MM.1S (cell line): ENCODE results near the gene LCLAT1.

ENCODE experiments used
- EZH2phosphoT487 ChIP-seq: fragments of 300-600 bp; sonication (generic); IDR thresholded peaks from 2 replicates; pipeline ENCODE4 v1.6.1; 2018; ENCODE audit warnings: antibody characterized with exemption, low read length
- TF ChIP-seq, protein P1 (sequence below): fragments of 300-600 bp; sonication (generic); IDR thresholded peaks from 2 replicates; pipeline ENCODE4 v1.5.1; 2016; ENCODE audit warnings: antibody characterized with exemption, low read length, mixed read lengths

GRCh38 chr2:30484145-30484544, 37.1 kb downstream of the LCLAT1 start:
- TF ChIP-seq EZH2phosphoT487 = no peak
- TF ChIP-seq, protein P1, sequence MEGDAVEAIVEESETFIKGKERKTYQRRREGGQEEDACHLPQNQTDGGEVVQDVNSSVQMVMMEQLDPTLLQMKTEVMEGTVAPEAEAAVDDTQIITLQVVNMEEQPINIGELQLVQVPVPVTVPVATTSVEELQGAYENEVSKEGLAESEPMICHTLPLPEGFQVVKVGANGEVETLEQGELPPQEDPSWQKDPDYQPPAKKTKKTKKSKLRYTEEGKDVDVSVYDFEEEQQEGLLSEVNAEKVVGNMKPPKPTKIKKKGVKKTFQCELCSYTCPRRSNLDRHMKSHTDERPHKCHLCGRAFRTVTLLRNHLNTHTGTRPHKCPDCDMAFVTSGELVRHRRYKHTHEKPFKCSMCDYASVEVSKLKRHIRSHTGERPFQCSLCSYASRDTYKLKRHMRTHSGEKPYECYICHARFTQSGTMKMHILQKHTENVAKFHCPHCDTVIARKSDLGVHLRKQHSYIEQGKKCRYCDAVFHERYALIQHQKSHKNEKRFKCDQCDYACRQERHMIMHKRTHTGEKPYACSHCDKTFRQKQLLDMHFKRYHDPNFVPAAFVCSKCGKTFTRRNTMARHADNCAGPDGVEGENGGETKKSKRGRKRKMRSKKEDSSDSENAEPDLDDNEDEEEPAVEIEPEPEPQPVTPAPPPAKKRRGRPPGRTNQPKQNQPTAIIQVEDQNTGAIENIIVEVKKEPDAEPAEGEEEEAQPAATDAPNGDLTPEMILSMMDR = no peak
